Keratinocyte (primary cell): ENCODE data around the gene CCDC127. TPM values are rescaled to one million over a fixed set of nuclear protein-coding genes. Genes with fewer than 3 reads are reported as not detected.

ENCODE experiments used
- DNase-seq: peaks from one replicate; pipeline ENCODE4 v3.0.0-alpha.2; 2011; ENCODE audit warnings: low read depth, missing footprints, low spot score
- FAIRE-seq: peaks from 2 replicates; lab custom pipeline; 2011; peaks lifted over from hg19 to GRCh38; lab: Jason Lieb, UNC
- H2AFZ ChIP-seq: 2 replicates; pipeline ENCODE4 v1.6.0; 2012; ENCODE audit warnings: low read length, control low read depth, inconsistent platforms; ENCODE audit not compliant: control insufficient read depth
- H3K27ac ChIP-seq: 2 replicates; pipeline ENCODE4 v1.5.1; 2011; ENCODE audit warnings: low read length; ENCODE audit not compliant: control insufficient read depth, insufficient read depth
- H3K27me3 ChIP-seq: 3 replicates; pipeline ENCODE4 v1.6.0; 2011; ENCODE audit warnings: low read length; ENCODE audit not compliant: control insufficient read depth, insufficient read depth; ENCODE audit errors: extremely low read depth
- H3K36me3 ChIP-seq, 2 experiments: 2 replicates in 1 of 2; 3 replicates in 1 of 2; pipeline ENCODE4 v1.5.1; 2011; ENCODE audit warnings: low read length in 2 of 2, mild to moderate bottlenecking in 1 of 2; ENCODE audit not compliant: control insufficient read depth in 2 of 2, insufficient read depth in 2 of 2; ENCODE audit errors: extremely low read depth in 1 of 2
- H3K4me1 ChIP-seq: 3 replicates; pipeline ENCODE4 v1.5.1; 2011; ENCODE audit warnings: low read length; ENCODE audit not compliant: control insufficient read depth, insufficient read depth; ENCODE audit errors: extremely low read depth
- H3K4me2 ChIP-seq: 3 replicates; pipeline ENCODE4 v1.6.0; 2011; ENCODE audit warnings: low read depth, low read length; ENCODE audit not compliant: control insufficient read depth, insufficient read depth; ENCODE audit errors: extremely low read depth
- H3K4me3 ChIP-seq, 3 experiments: fragments of 200-600 bp in 1 of 3; sonication (generic) in 1 of 3; 2 replicates in 2 of 3; 3 replicates in 1 of 3; pipeline ENCODE4 v1.5.1; 2011 to 2016; ENCODE audit warnings: low read length in 3 of 3, mild to moderate bottlenecking in 3 of 3, control low read depth in 2 of 3, inconsistent platforms in 1 of 3, low read depth in 1 of 3, mixed read lengths in 1 of 3, mixed run types in 1 of 3, moderate library complexity in 1 of 3; ENCODE audit not compliant: control insufficient read depth in 2 of 3, insufficient read depth in 2 of 3; ENCODE audit errors: extremely low read depth in 1 of 3
- H3K79me2 ChIP-seq: 2 replicates; pipeline ENCODE4 v1.6.0; 2012; ENCODE audit warnings: low read length; ENCODE audit not compliant: control insufficient read depth, insufficient read depth
- H3K9ac ChIP-seq: 3 replicates; pipeline ENCODE4 v1.6.0; 2011; ENCODE audit warnings: low read length; ENCODE audit not compliant: control insufficient read depth, insufficient read depth; ENCODE audit errors: extremely low read depth
- H3K9me1 ChIP-seq: 3 replicates; pipeline ENCODE4 v1.6.0; 2011; ENCODE audit warnings: low read length; ENCODE audit not compliant: control insufficient read depth, insufficient read depth; ENCODE audit errors: extremely low read depth
- H3K9me3 ChIP-seq: 2 replicates; pipeline ENCODE4 v1.5.1; 2012; ENCODE audit warnings: low read depth, low read length; ENCODE audit not compliant: control insufficient read depth
- H4K20me1 ChIP-seq: 3 replicates; pipeline ENCODE4 v1.6.0; 2011; ENCODE audit warnings: low read length; ENCODE audit not compliant: control insufficient read depth, insufficient read depth; ENCODE audit errors: extremely low read depth
- CTCF ChIP-seq, 3 experiments: IDR thresholded peaks in 1 of 3; conservative IDR thresholded peaks in 1 of 3; optimal IDR thresholded peaks in 1 of 3; 2 replicates in 2 of 3; 3 replicates in 1 of 3; pipeline versions ENCODE3 to v1.5.1; 2011; ENCODE audit warnings: low read length in 3 of 3, mild to moderate bottlenecking in 3 of 3, moderate library complexity in 2 of 3, control low read depth in 1 of 3, inconsistent platforms in 1 of 3; ENCODE audit not compliant: insufficient read depth in 2 of 3; ENCODE audit errors: extremely low read depth in 1 of 3
- EZH2 ChIP-seq: IDR thresholded peaks from one replicate; pipeline ENCODE4 v1.6.1; 2012; ENCODE audit warnings: inconsistent platforms, mild to moderate bottlenecking, low read length, moderate library complexity
- dilution Hi-C: fragments of 300-500 bp; cut with MboI; formaldehyde crosslinking; loops from one replicate; pipeline ENCODE4 v1.7.0; 2020; ENCODE audit warnings: low sequenced_read_pairs; ENCODE audit not compliant: extremely low pct_ligation_motif_present
- polyA plus RNA-seq, 5 experiments: library from polyadenylated mRNA; depleted of rRNA in 3 of 5; stranded (reverse) in 3 of 5; stranded (forward) in 1 of 5; unstranded in 1 of 5; fragments of >200 nt; gene quantifications; 1 replicate in 1 of 5; 2 replicates in 3 of 5; 3 replicates in 1 of 5; pipeline versions ENCODE4 v1.2.1 to v1.2.3, GENCODE V29; 2011 to 2012; ENCODE audit warnings: missing spikeins in 2 of 5, low read depth in 1 of 5, low replicate concordance in 1 of 5

Gene CCDC127
- polyA plus RNA-seq, 1 donor (not counting 4 experiments of a cell fraction or from before 2014, with no cell fraction given) = 4.9 TPM

GRCh38 chr5:213803-214395 lies 4.1 kb downstream of the CCDC127 start:
- no peak overlapping the region for H3K9ac ChIP-seq
- TF ChIP-seq EZH2 (no peak), CTCF (optimal IDR thresholded peaks at IDR 0.05 in 1 of 3, IDR thresholded peaks at IDR 0.05 in 1 of 3, conservative IDR thresholded peaks at IDR 0.05 in 1 of 3; ENCODE audit: extremely low read depth in 1 of 3, insufficient read depth in 2 of 3, low read length in 3 of 3) (no peak)
- H3K79me2 ChIP-seq = peaks cover 39% of the 10 kb centered on the region
- DNase-seq = no peak
- dilution Hi-C loops = no loop called here
- H3K9me1 ChIP-seq = no peaks in the 10 kb centered on the region
- peaks cover 4% of the 10 kb centered on the region for H3K4me1 ChIP-seq
- no peak overlapping the region for H3K4me2 ChIP-seq
- H3K36me3 ChIP-seq = peaks cover 2 to 8% of the 10 kb centered on the region in 2 experiments
- no peaks in the 10 kb centered on the region for H3K9me3 ChIP-seq
- H2AFZ ChIP-seq = no peak overlapping the region
- H4K20me1 ChIP-seq = peaks cover 4% of the 10 kb centered on the region
- H3K4me3 ChIP-seq = no peak overlapping the region
- H3K27ac ChIP-seq = no peak overlapping the region
- FAIRE-seq = no peak
- H3K27me3 ChIP-seq = no peaks in the 10 kb centered on the region

GRCh38 chr5:208449-209114 lies 9.4 kb downstream of the CCDC127 start:
- H3K27ac ChIP-seq = no peak overlapping the region
- FAIRE-seq = no peak

More at GRCh38 chr5:208449-209114, 9.4 kb downstream of the CCDC127 start:
- Histone ChIP-seq H3K36me3 (peaks cover 5 to 21% of the 10 kb centered on the region in 2 experiments), H3K27me3 (no peaks in the 10 kb centered on the region), H3K9me3 (no peaks in the 10 kb centered on the region), H3K9me1 (no peaks in the 10 kb centered on the region), H3K4me2 (no peak overlapping the region), H3K79me2 (peaks cover 39% of the 10 kb centered on the region), H3K9ac (no peak overlapping the region), H4K20me1 (peaks cover 6% of the 10 kb centered on the region), H3K4me3 (no peak overlapping the region), H2AFZ (no peak overlapping the region), H3K4me1 (no peaks in the 10 kb centered on the region)
- no peak for DNase-seq
- dilution Hi-C loops = no loop called here
- TF ChIP-seq CTCF (optimal IDR thresholded peaks at IDR 0.05 in 1 of 3, IDR thresholded peaks at IDR 0.05 in 1 of 3, conservative IDR thresholded peaks at IDR 0.05 in 1 of 3; ENCODE audit: extremely low read depth in 1 of 3, insufficient read depth in 2 of 3, low read length in 3 of 3) (no peak), EZH2 (no peak)
